ENCODE data around the gene RHEBL1.

RHEBL1 gene

DNA sequence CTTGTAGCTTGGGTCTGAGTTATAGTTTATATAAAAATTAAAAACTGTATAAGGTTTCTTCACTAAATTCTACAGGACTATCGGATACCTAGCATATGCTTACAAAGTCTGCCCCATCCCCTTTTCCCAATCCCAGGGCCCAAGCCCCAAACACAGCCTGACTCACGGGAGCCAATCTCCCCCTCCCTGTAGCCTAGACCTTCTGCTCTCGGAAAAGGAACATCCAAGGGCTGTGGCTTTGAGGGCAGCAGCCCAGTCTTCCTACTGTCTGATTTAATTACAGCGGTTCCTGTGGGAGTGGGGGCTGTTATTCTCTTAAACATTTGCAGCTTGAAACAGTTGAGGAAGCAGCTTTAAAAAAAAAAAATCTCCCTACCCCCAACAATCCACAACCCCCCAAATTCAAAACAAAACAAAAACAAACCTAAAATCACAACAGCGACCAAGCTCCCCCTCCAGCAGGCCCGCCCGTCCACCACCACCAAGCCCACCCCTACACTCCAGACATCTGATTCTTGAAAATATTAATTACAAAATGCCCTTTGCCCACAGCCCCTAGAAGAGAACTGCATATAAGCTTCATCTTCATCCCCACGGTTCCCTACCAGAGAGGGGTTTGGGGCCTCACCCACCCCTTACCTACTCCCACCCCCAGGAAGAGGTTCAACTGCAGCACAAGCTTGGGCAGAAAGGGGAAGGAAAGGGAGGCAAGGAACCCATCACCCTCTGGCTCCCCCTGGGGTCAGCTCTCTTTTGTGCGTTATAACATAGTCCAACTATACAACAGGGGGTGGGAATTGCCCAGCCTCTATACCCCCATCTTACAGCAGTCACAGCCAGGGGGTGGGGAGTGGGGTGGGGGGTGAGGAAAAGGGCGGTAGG, 50.1 kb downstream of the RHEBL1 start:
- DNase-seq (ENCODE audit: low spot score) = no peak

DNA sequence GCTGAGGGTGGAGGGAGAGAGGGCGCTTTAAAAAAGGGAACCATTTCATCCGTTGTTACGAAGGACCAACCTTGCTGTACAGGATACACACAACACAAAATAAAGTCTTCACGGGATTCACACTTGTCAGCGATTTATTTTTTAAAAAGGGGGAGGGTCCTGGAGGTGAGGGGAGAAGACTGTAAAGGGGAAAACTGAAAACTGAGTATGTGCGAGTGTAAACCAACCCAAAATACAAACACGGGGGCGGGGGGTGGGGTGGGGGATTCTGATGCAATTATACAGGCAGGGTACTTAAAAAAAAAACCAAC, 50.7 kb downstream of the RHEBL1 start:
- DNase-seq (ENCODE audit: low spot score) = no peak

DNA sequence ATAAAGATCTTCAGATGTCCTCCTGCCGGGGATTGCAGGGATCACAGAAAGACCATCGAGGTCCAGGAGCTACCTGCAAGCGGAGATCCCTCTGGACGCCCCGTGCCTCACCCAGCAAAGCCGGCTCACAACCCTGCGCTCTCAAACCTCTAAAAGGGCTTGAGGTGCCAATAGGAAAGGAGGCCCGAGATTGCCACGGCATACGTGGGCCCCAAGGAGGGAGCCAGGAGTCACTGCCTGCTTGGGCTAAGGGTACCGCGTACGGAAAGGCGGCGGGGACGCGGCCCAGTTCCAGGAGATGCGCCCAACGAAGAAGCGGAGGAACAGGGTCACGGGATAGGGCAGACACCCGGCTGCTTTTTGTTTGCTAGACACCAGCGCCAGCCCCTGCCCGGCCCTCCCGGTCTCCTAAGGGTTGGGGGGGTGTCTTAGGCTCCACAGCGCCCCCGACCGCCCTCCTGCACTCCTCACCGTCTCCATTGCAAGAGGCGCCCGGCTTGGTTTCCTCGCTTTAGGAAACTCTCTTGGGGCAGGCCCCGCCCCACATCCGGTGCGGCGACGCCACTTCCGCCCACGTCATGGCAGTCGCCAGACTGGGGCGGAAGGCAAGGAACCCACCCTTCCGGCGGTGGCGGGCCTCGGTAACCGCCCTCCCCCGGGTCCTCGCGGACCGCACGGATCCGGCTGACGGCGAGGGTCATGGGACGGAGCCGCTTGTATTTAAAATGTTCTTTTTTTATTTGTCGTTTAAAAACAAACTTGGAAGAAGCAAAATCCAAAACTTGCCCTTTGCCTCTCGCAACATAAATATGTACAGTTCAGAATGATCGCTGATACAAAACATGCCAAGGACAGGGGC, 51.3 kb downstream of the RHEBL1 start, which contains the start of gene PRKAG1:
TSS of gene PRKAG1 (minus strand) at position 516 of the 859 bp plus-strand sequence. CDS start at position 480, 36 bp downstream.
- DNase-seq (ENCODE audit: low spot score) = peak; percentile 96

DNA sequence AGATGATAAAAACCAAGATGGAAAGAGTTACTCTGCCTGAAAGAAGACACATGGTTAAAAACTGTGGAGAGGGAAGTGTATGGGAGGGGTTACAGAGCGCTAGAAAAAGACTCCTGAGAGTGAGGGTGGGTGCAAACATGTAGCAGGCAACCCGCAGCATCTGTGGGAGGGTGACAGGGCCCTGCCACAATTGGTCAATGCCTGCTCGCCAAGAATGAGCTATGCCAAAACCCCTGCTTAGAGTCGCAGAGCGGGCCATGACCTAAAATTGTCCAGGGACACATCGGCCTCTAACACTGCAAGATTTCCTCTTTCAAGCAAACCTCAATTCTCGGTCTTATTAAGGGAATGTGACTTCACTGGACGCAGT, 51.9 kb downstream of the RHEBL1 start:
- no peak for DNase-seq (ENCODE audit: low spot score)

DNA sequence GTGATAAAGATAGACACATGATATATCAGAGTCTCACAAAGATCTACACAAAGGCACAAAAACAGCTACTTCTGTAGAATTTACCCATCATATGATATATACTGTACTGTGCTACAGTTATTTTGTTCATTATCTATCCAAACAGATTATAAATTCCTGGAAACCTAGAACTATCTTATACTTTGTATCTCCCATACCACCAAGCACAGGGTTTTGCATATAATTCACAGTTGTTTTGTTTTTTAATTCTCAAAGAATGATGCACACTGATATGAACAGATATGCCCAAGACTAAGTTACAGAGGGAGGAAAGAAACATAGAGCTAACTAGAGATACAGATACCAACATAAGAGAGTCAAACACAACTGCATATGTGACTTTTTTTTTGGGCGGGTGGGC, 54.6 kb downstream of the RHEBL1 start:
- DNase-seq (ENCODE audit: low spot score) = no peak
